Muscle of arm (tissue), 12 donors: ENCODE measurements around the gene SHMT2. TPM values are rescaled to one million over a fixed set of nuclear protein-coding genes. Genes with fewer than 3 reads are reported as not detected.

Experiments
- DNase-seq: peaks from one replicate; pipeline ENCODE4 v3.0.0-alpha.2; 2013
- polyA plus RNA-seq, 12 donors: library from polyadenylated mRNA; unstranded; fragments of 120-200 nt; gene quantifications; one replicate each; pipeline ENCODE4 v1.2.1, GENCODE V29; 2013; ENCODE audit not compliant: insufficient read length in 12 of 12

The SHMT2 gene
- polyA plus RNA-seq, 12 donors = 50.8 to 97.5 (median 61.8) TPM; not detected in 1

- DNase-seq = no peak
Measured at GRCh38 chr12:57237932-57238853, 8.7 kb downstream of the SHMT2 start.

GRCh38 chr12:57238854-57239554, 9.5 kb downstream of the SHMT2 start:
- DNase-seq = peak; percentile 91

DNA sequence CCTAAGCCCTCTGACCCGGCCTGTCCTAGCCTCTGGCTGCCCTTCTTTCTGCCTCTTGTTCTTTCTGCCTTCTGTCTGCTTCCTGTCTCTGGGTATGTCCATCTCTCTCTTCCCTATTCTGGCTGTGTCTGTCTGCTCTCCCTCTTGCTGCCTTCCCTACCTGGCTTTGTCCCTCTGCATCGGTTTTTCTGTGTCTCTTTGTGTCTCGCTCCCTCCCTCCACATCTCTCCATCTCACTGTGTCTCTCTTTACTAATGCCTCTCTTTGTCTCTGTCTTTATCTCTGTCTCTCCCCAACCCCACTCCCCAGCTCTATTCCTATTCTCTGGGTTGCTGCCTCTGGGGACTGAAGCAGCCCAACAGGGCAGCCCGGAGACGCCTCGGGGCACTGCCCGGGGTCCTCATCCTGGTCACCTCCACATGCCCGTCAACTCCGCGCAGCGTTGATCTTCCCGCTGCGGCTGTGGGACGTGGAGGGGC, 10.1 kb downstream of the SHMT2 start:
- DNase-seq = no peak

DNA sequence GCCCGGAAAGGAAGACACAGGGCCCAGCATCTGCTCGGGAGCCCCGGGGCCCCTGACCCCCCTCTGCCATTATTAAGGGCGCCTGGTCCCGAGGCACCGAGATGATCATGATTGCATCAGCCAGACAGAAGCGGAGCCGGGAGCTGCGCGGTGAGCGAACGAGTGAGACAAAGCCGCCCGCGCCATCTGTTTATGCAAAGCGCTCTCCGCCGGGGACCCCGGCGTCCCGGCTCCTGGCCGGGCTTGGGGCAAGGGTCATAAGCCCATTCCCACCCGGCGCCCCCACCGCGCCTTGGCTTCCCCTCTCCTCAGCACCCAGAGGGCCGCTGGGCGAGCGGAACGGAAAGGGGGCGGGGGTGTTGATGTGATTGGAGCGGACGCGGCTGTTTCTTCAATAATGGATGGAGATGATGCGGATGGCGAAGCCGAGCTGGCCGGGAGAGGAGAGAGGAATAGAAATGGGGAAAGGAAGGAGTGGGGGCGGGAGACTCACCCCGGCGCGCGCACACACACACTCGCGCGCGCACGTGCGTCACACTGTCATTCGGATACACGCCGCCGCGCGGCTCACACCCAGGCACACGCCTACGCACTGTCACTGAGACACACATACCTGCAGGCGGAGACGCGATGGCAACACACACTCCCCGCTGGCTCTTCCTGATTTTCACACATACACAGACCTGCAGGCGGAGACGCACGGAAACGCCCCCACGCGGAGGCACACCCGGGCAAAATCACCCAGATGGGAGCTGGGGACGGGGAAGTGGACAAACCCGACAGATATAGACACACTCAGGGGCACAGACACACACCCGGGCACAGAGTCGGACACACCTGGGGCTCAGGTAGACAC, 10.8 kb downstream of the SHMT2 start:
- DNase-seq = no peak

DNA sequence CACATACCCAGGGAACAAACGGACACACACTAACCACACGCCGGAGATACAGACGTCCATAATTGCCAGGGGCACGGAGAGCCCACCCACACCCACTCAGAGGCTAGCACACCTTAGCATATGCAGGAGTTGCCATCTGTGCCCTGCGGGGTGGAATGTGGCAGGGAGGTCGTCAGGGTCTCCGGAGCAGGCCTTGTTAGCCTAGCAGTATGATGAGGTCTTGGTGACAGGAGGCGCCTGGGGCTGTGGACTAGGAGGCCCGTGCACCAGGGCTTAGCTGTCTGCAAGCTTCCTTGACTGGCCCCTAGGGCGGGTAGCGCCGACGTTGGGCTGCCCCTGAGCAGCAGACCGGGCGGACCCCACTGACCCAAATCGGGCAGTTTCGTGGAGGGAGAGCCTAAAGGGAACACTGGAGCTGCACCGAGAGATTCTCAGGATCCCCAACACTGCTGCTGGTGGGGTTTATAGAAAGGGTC, 11.5 kb downstream of the SHMT2 start:
- no peak for DNase-seq

DNA sequence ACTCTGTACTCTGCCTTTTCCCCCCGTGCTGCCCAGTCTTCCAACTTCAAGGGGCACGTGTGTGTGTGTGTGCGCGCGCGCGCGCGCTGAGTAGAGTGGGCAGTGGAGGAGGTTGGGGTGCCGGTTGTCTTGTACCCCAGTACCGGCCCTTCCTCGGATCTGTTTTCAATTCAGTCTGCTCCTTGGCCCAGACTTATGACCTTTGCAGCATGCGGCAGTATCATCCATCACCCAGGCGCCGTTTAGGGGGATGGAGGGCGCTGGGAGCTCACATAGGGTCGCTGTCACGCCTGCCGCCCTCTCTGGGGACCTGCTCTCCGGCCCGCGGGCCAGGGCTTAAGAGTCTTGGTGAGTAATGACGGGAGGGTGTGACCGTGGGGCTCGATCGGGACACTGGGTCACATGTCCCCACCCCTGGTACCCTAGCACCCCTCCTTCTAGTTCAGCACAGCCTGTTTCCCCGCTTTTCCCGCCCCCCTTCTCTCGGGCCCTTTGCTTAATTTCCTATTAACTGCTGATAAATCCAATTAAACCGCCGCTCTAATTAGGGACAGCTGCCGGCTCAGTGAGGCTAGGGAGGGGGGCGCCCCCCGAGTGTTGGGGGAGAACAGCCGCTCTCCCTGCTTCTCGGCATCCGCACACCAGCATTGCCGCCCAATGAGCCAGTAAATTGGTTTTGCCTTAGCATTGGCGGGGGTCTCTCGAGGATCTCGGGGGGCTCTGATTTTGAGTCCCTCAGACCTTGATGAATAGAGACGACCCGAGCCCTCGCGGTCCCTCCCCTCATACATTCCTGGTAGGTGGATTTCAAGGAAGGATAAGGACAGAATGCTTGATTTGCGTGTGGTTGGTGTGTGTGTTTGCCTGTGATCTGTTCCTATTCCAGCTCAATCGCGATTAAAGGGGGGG, 12.1 kb downstream of the SHMT2 start:
- DNase-seq = no peak

DNA sequence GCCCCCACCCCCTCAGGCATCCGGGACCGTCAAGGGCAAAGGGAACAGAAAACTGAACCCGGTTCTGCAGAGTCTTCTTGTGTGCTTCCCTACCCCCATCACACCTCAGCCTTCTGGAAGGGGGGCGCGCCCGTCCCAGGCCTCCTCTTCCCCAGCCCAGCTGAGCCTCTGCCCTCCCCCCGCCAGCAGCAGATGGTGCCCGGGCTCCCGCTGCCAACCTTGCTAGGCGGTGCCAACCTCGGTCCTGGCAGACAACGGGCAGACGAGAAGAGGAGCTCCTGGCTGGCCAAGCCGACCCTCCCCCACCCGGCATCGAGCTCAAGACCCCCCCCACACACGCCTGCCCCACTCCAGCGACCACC, 12.8 kb downstream of the SHMT2 start:
- DNase-seq = no peak

GRCh38 chr12:57242691-57243454, 13.4 kb downstream of the SHMT2 start:
- no peak for DNase-seq

DNA sequence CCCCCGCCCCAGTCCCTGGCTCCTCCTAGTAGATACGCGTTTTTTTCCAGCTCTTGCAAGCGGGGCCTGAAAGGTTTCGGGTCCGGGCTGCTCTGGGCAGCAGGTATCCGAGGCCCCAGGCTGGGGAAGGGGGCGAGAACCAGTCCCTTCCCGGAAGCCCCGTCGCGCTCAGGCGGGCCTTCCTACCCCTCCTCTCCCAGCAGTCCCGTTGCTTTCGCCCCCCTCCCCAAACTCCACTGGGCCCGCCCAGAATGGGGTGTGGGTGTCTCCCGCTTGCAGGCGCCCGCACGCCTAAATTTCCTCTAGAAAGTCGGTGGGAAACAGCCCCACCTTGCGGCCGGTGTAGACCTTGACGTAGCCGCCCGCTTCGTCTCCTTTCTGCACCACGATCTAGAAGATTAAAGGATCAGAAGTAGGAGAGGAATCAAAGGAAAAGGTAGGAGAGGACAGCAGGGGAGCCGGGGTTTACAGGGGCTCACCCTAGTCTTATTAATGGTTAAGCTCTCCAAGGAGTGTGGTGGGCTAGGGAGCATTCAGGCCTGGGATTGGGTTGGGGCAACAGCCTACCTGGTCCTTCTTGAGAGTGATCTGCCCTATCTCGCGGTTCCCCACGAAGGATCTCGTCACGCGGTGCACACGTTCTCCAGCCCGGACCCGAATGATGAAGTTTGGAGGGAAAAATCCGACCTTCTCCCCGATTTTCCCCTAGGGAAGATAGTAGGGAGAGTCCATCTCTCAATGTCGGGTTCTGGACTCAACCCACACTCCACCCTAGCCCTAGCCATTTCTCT, 14.2 kb downstream of the SHMT2 start:
- DNase-seq = peak; percentile 75

- DNase-seq = no peak
Measured at GRCh38 chr12:57244312-57244696, 14.8 kb downstream of the SHMT2 start.

DNA sequence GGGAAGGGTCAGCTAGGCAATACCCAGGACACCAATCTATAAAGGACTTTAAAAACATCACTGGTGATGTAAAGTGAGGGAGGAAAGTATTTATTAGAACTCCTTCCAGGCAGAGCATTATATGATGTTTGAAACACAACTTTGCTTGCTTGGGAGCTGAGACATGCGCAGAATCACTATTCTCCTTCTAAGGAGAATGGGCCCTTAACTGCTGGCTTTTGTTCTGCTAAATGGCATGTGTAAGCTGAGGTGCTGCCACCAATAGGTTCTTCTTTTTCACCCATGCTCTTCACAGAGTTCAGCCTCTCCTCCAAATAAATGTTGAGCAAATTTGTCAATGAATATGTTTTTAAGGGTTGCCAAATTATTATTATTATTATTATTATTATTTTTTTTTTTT, 17.5 kb downstream of the SHMT2 start:
- DNase-seq = no peak

GRCh38 chr12:57248934-57249742, 19.6 kb downstream of the SHMT2 start:
- no peak for DNase-seq

DNA sequence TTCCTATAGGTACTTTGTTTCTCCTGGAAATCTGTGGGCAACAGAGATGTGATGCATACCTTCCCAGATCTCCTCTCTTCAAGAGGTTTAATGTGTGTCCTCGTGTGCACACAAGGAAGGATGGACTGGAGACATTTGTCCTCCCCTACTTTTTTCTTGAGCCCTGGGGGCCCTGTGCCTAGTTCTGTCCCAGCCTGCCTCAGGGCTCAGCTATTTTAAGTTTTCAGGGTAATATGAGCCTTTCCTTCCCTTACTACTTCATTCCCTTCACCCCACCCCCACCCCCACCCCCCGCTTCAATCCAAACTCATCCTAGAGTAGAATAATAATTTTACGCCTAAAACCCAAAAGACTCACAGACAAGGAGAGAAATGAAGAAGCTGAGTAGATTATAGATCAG, 21.0 kb downstream of the SHMT2 start:
- DNase-seq = no peak

- no peak for DNase-seq
Measured at GRCh38 chr12:57250956-57251355, 21.4 kb downstream of the SHMT2 start, which contains the start of gene STAC3. STAC3 (minus strand) TSS chr12:57251187; CDS start chr12:57249636, 1,551 bp downstream.

DNA sequence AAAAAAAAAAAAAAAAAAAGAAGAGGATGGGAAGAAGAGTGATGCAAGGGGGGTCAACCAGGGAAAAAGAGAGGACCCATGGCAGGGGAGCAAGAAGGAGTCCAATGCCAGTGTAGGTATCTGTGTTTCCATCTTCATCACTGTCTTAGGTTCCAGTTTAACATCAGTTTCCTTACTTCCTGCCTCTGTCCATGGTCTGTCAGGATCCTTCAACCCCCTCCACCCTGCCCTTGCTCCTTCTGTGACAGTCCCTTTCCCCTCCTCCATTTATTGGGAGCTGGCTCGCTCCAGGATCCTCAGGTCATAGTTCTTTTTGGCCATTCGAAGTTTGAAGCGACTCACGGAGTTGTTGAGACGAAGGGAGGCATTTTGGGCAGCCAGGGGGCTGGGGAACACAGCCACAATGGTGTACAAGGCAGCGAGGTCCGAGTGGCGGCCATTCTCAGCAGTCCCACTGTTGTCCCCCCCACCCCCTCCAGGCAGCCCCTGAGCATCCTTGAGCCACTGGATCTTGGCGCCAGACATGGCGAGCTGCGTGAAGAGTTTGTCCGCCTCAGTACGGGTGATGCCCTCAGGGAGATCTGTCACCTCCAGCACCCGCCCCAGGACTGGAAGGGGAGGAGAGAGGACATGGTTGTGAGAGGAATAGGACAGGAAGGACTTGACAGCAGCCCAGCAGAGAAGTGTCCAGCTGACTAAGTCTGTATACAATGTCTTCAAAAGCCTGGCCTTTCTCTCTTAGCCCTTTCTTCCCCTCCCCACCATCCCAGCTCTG, 25.2 kb downstream of the SHMT2 start:
- no peak for DNase-seq

GRCh38 chr12:57255916-57256315, 26.4 kb downstream of the SHMT2 start:
- DNase-seq = no peak
